ENCODE data around the gene PCDHGC3.

The PCDHGC3 gene

DNA sequence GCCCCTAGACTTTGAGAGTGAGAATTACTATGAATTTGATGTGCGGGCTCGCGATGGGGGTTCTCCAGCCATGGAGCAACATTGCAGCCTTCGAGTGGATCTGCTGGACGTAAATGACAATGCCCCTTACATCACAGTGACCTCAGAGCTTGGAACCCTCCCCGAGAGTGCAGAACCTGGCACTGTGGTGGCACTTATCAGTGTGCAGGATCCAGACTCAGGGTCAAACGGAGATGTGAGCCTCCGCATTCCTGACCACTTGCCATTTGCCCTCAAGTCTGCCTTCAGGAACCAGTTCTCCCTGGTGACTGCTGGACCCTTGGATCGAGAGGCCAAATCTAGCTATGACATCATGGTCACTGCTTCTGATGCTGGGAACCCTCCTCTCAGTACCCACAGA lies 10.3 kb downstream of the PCDHGC3 start:
- TF ChIP-seq, protein P1, sequence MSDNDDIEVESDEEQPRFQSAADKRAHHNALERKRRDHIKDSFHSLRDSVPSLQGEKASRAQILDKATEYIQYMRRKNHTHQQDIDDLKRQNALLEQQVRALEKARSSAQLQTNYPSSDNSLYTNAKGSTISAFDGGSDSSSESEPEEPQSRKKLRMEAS (IDR thresholded peaks at IDR 0.05; ENCODE audit: low read depth, low read length): no peak
- TF ChIP-seq POLR2A (IDR thresholded peaks at IDR 0.05; ENCODE audit: extremely low read depth, insufficient read length): no peak
- TF ChIP-seq, protein P2, sequence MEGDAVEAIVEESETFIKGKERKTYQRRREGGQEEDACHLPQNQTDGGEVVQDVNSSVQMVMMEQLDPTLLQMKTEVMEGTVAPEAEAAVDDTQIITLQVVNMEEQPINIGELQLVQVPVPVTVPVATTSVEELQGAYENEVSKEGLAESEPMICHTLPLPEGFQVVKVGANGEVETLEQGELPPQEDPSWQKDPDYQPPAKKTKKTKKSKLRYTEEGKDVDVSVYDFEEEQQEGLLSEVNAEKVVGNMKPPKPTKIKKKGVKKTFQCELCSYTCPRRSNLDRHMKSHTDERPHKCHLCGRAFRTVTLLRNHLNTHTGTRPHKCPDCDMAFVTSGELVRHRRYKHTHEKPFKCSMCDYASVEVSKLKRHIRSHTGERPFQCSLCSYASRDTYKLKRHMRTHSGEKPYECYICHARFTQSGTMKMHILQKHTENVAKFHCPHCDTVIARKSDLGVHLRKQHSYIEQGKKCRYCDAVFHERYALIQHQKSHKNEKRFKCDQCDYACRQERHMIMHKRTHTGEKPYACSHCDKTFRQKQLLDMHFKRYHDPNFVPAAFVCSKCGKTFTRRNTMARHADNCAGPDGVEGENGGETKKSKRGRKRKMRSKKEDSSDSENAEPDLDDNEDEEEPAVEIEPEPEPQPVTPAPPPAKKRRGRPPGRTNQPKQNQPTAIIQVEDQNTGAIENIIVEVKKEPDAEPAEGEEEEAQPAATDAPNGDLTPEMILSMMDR (IDR thresholded peaks at IDR 0.05; ENCODE audit: low read depth, low read length): no peak
- no peak overlapping the region for H3K4me3 ChIP-seq (ENCODE audit: low read depth, low read length)
- no peak for DNase-seq (ENCODE audit: low read depth)

DNA sequence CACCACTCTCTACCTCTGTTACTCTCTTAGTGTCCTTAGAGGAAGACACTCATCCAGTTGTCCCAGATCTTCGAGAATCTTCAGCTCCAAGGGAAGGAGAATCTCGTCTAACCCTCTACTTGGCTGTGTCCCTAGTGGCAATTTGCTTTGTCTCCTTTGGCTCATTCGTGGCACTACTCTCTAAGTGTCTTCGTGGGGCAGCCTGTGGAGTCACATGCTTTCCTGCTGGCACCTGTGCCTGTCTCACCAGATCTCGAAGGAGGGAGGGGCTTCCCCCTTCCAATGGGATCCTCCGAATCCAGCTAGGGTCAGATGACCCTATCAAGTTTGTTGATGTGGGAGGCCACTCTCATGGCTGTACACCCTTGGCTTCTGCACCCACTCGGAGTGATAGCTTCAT lies 11.4 kb downstream of the PCDHGC3 start:
- DNase-seq (ENCODE audit: low read depth): no peak
- TF ChIP-seq, protein P1 (IDR thresholded peaks at IDR 0.05; ENCODE audit: low read depth, low read length): no peak
- no peak for TF ChIP-seq MYC (IDR thresholded peaks at IDR 0.05; ENCODE audit: low read depth, low read length)
- TF ChIP-seq POLR2A (IDR thresholded peaks at IDR 0.05; ENCODE audit: extremely low read depth, insufficient read length): no peak
- TF ChIP-seq, protein P2 (IDR thresholded peaks at IDR 0.05; ENCODE audit: low read depth, low read length): no peak

DNA sequence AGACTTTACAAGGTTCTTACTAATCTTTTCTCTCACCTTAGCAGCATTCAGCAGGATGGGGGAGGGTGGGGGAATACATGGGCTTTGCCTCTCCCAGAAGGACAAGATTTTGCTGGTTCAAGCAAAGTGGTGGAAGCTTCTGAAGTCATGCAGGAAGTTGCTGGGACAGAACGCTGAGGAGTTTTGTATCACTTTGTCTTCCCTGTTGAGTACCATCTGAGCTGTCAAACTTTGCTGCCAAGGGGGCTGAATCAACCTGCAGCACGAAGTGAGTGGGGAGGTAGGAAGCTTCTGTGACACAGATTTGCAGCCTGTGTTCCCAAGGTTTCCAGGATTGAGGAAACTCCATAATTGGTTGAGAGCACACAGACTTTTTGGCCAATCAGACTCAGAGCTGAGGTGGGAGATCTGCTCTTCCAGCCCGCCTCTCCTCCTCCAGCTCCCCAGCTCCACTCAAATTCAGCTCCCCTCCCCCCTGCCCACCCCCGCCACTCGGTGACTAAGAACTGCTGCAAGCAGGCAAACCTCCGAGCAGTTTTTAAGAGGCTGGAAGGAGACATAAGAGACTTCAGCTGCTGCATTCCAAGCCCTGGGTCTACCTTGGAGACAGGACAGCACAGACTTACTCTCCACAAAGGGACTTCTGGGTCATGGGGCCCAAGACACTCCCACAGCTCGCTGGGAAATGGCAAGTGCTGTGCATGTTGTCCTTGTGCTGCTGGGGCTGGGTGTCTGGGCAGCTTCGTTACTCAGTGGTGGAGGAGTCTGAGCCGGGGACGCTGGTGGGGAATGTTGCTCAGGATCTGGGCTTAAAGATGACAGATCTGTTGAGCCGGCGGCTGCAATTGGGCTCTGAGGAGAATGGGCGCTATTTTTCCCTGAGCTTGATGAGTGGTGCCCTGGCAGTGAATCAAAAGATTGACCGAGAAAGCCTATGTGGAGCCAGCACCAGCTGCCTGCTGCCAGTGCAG lies 13.1 kb downstream of the PCDHGC3 start, which contains the start of gene PCDHGC5:
Gene PCDHGC5, plus strand, starts transcription at position 491 of the 971 bp plus-strand sequence. Its CDS starts 160 bp downstream, at position 651.
- TF ChIP-seq POLR2A (IDR thresholded peaks at IDR 0.05; ENCODE audit: extremely low read depth, insufficient read length): no peak
- TF ChIP-seq, protein P1 (IDR thresholded peaks at IDR 0.05; ENCODE audit: low read depth, low read length): no peak
- TF ChIP-seq, protein P2 (IDR thresholded peaks at IDR 0.05; ENCODE audit: low read depth, low read length): no peak
- no peak for TF ChIP-seq MYC (IDR thresholded peaks at IDR 0.05; ENCODE audit: low read depth, low read length)
- H3K4me3 ChIP-seq (ENCODE audit: low read depth, low read length): no peak within 1 kb of the TSS
- no peak for DNase-seq (ENCODE audit: low read depth)

More for the DNA sequence above, 11.4 kb downstream of the PCDHGC3 start:
- H3K4me3 ChIP-seq (ENCODE audit: low read depth, low read length): no peak overlapping the region

DNA sequence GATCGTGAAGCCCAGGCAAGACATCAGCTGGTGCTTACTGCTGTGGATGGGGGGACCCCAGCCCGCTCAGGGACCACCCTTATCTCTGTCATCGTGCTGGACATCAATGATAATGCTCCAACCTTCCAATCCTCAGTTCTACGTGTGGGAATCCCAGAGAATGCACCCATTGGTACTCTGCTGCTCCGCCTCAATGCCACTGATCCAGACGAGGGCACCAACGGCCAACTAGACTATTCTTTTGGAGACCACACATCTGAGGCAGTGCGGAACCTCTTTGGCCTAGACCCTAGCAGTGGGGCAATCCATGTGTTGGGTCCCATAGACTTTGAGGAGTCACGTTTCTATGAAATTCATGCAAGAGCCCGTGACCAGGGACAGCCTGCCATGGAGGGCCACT lies 14.1 kb downstream of the PCDHGC3 start:
- TF ChIP-seq MYC (IDR thresholded peaks at IDR 0.05; ENCODE audit: low read depth, low read length) (no peak), POLR2A (IDR thresholded peaks at IDR 0.05; ENCODE audit: extremely low read depth, insufficient read length) (no peak)
- TF ChIP-seq, protein P2 (IDR thresholded peaks at IDR 0.05; ENCODE audit: low read depth, low read length): no peak
- TF ChIP-seq, protein P1 (IDR thresholded peaks at IDR 0.05; ENCODE audit: low read depth, low read length): no peak
- H3K4me3 ChIP-seq (ENCODE audit: low read depth, low read length): no peak overlapping the region
- no peak for DNase-seq (ENCODE audit: low read depth)

DNA sequence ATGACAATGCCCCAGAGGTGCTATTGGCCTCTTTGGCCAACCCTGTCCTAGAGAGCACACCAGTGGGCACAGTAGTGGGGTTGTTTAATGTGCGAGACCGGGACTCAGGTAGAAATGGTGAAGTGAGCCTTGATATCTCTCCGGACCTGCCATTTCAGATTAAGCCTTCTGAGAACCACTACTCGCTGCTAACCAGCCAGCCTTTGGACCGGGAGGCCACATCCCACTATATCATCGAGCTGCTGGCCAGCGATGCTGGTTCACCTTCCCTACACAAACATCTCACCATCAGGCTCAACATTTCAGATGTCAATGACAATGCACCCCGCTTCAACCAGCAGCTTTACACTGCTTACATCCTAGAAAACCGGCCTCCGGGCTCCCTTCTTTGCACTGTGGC lies 14.5 kb downstream of the PCDHGC3 start:
- no peak overlapping the region for H3K4me3 ChIP-seq (ENCODE audit: low read depth, low read length)
- no peak for DNase-seq (ENCODE audit: low read depth)
- TF ChIP-seq POLR2A (IDR thresholded peaks at IDR 0.05; ENCODE audit: extremely low read depth, insufficient read length) (no peak), MYC (IDR thresholded peaks at IDR 0.05; ENCODE audit: low read depth, low read length) (no peak)
- TF ChIP-seq, protein P2 (IDR thresholded peaks at IDR 0.05; ENCODE audit: low read depth, low read length): no peak

All from NB4 (cell line).